ENCODE results near the gene RHOXF1.
"Not testable (repeated sequence)": the region's sequence is repeated elsewhere in the genome, so short reads cannot be mapped to it uniquely, and the experiment has no call there.

DNA sequence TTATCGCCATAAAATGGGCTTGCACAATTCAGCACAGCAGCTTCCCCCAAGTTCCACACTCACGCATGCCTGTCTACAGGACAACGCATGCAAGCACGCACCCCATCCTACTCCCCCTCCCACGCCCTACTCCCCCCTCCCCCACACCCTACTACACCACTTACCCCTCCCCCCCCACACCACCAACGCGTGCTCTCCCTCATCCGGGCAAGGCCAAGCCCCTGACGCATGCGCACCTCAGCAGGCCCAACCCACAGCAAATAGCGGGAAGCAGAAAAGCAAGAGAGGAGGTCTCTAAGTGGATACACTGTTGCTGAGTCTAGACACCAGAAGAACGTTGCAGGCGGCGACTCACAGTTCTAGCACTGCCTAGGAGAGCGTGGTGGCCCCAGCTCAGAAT, 42.6 kb upstream of the RHOXF1 start, which contains the start of gene RHOXF2:
- not testable (repeated sequence) for TF ChIP-seq POLR2A (IDR thresholded peaks at IDR 0.05; ENCODE audit: extremely low read depth, insufficient read length); CTCF (IDR thresholded peaks at IDR 0.05; ENCODE audit: low read depth, low read length); MYC (IDR thresholded peaks at IDR 0.05; ENCODE audit: low read depth, low read length); MAX (IDR thresholded peaks at IDR 0.05; ENCODE audit: low read depth, low read length)

Data from NB4 (cell line).